ENCODE data around the gene GTF2A1L.

- TF ChIP-seq, protein P1, sequence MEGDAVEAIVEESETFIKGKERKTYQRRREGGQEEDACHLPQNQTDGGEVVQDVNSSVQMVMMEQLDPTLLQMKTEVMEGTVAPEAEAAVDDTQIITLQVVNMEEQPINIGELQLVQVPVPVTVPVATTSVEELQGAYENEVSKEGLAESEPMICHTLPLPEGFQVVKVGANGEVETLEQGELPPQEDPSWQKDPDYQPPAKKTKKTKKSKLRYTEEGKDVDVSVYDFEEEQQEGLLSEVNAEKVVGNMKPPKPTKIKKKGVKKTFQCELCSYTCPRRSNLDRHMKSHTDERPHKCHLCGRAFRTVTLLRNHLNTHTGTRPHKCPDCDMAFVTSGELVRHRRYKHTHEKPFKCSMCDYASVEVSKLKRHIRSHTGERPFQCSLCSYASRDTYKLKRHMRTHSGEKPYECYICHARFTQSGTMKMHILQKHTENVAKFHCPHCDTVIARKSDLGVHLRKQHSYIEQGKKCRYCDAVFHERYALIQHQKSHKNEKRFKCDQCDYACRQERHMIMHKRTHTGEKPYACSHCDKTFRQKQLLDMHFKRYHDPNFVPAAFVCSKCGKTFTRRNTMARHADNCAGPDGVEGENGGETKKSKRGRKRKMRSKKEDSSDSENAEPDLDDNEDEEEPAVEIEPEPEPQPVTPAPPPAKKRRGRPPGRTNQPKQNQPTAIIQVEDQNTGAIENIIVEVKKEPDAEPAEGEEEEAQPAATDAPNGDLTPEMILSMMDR (IDR thresholded peaks at IDR 0.05; ENCODE audit: poor library complexity) = peak; percentile 10
- TF ChIP-seq EZH2phosphoT487 (IDR thresholded peaks at IDR 0.05; ENCODE audit: low read depth, severe bottlenecking, unreplicated experiment) (no peak), EZH2 (IDR thresholded peaks at IDR 0.05; ENCODE audit: borderline replicate concordance) (no peak)
Observed at GRCh38 chr2:48725696-48726494, 108.2 kb downstream of the GTF2A1L start.
